Adrenal gland (tissue), 12 donors: ENCODE data around the gene SH3BP5L. TPM values are rescaled to one million over a fixed set of nuclear protein-coding genes. Genes with fewer than 3 reads are reported as not detected.
A peak's percentile ranks its signal among the peaks of the same experiment; 100 is the strongest.

Source experiments
- DNase-seq, 7 donors: peaks; one replicate each; pipeline ENCODE4 v3.0.0-alpha.2; 2019 to 2020
- H3K27ac ChIP-seq, 5 donors: fragments of 200-600 bp; sonication (generic) in 4 of 5; 1 replicate in 3 of 5; 2 replicates in 2 of 5; pipeline versions ENCODE4 v1.5.1 to v1.8.0; 2016 to 2020; ENCODE audit warnings: mild to moderate bottlenecking in 1 of 5
- H3K27me3 ChIP-seq: fragments of 200-600 bp; 2 replicates; pipeline ENCODE4 v1.8.0; 2021
- H3K36me3 ChIP-seq, 2 donors: fragments of 200-600 bp; replicated peaks in 1 of 2; 1 replicate in 1 of 2; 2 replicates in 1 of 2; pipeline versions ENCODE4 v1.5.1 to v1.8.0; 2018 to 2022
- H3K4me1 ChIP-seq, 2 donors: fragments of 200-600 bp; replicated peaks in 1 of 2; 1 replicate in 1 of 2; 2 replicates in 1 of 2; pipeline versions ENCODE4 v1.5.1 to v1.8.0; 2018 to 2021
- H3K4me3 ChIP-seq, 4 donors: fragments of 200-600 bp; sonication (generic) in 3 of 4; one replicate each; pipeline ENCODE4 v1.5.1; 2016 to 2018
- H3K9me3 ChIP-seq, 3 donors: fragments of 200-600 bp; sonication (generic) in 1 of 3; replicated peaks in 1 of 3; 1 replicate in 2 of 3; 2 replicates in 1 of 3; pipeline versions ENCODE4 v1.5.1 to v1.8.0; 2016 to 2021
- CTCF ChIP-seq, 6 experiments: fragments of 450-650 bp in 4 of 6; fragments of 200-600 bp in 2 of 6; sonication (generic) in 1 of 6; IDR thresholded peaks; 1 replicate in 5 of 6; 2 replicates in 1 of 6; pipeline versions ENCODE4 v1.5.1 to v1.8.0; 2016 to 2021; ENCODE audit warnings: antibody characterized with exemption in 6 of 6, mild to moderate bottlenecking in 2 of 6, moderate library complexity in 1 of 6
- POLR2A ChIP-seq, 2 donors: fragments of 450-650 bp; IDR thresholded peaks; one replicate each; pipeline ENCODE4 v1.6.1; 2017; ENCODE audit warnings: antibody characterized with exemption in 2 of 2, mild to moderate bottlenecking in 2 of 2, moderate library complexity in 1 of 2
- WGBS, 4 donors: extraction: QIAGEN DNeasy Blood & Tissue Kit in 2 of 4; methylation state at CpG; one replicate each; pipeline versions ENCODE4 v1.1.5 to v1.1.7; 2013 to 2017; 5-methylcytosine and 5-hydroxymethylcytosine counted together
- intact Hi-C, 2 donors: fragments of 100-400 bp; cut with DNase I; formaldehyde crosslinking; loops; one replicate each; pipeline versions ENCODE4 v1.14.1 to v1.15.0; 2022 to 2023
- polyA plus RNA-seq, 3 donors: library from polyadenylated mRNA; stranded (reverse); fragments of 200-250 nt in 2 of 3; fragments of 350-450 nt in 1 of 3; fragmentation: Illumina TruSeq in 1 of 3; extraction: RNeasy Lipid Tissue Mini Kit (QIAGEN cat#74804) in 1 of 3; gene quantifications; one replicate each; pipeline ENCODE4 v1.2.3, GENCODE V29; 2013 to 2014
- total RNA-seq, 9 donors: library from RNA; depleted of rRNA in 4 of 9; stranded (reverse); fragments of >200 nt in 4 of 9; fragments of 120-200 nt in 1 of 9; fragmentation: NEBNext Ultra II Directional in 1 of 9; extraction: Animal tissue kit (Norgen Biotek cat#: 25700) in 1 of 9; gene quantifications; one replicate each; pipeline versions ENCODE4 v1.1.0 to v1.2.4, GENCODE V29; 2013 to 2023
- donor health status: healthy with polysubstance abuse.
- donor health status: Bipolar disorder and iron deficiency.
- donor health status: DM: yes; HTN: yes; CAD: no.
- donor health status: DM: no; HTN: no; CAD: no.
- donor health status: DM: no; HTN: no; CAD: no.
- donor health status: DM: yes; HTN: yes; CAD: no.

The SH3BP5L gene
- total and polyA plus RNA-seq, 12 donors, result 15.4 to 36.9 (median 26.5) TPM

- 92 to 96% (median 94%) methylated on average over 8 of the region's 8 CpGs for WGBS, 4 donors
- intact Hi-C loops, result no loop called here
- Histone ChIP-seq H3K27me3 (no peaks in the 10 kb centered on the region), H3K27ac (no peak overlapping the region), H3K36me3 (peaks cover 0 to 63% of the 10 kb centered on the region in 2 donors), H3K4me1 (no peaks in the 10 kb centered on the region), H3K4me3 (no peak overlapping the region), H3K9me3 (no peaks in the 10 kb centered on the region)
- TF ChIP-seq CTCF (IDR thresholded peaks at IDR 0.05) (no peak), POLR2A (IDR thresholded peaks at IDR 0.05) (no peak)
- no peak for DNase-seq
Measured at GRCh38 chr1:248848602-248849001, 22.9 kb upstream of the SH3BP5L start.

GRCh38 chr1:248847956-248848561 is 22.3 kb upstream of the SH3BP5L start:
- intact Hi-C loops, result no loop called here
- Histone ChIP-seq H3K4me3 (no peak overlapping the region), H3K9me3 (no peaks in the 10 kb centered on the region), H3K4me1 (no peaks in the 10 kb centered on the region), H3K27me3 (no peaks in the 10 kb centered on the region), H3K27ac (no peak overlapping the region), H3K36me3 (peaks cover 0 to 60% of the 10 kb centered on the region in 2 donors)
- 94 to 96% (median 95%) methylated on average over 23 to 72 of the region's 72 CpGs for whole genome bisulfite sequencing, 4 donors
- peak in 2 of 7 donors; percentile 18 to 51 for DNase-seq
- TF ChIP-seq CTCF (IDR thresholded peaks at IDR 0.05), result no peak
- TF ChIP-seq POLR2A (IDR thresholded peaks at IDR 0.05), result no peak

GRCh38 chr1:248847181-248847955 is 21.7 kb upstream of the SH3BP5L start:
- H3K27ac ChIP-seq, result no peak overlapping the region
- H3K27me3 ChIP-seq, result no peaks in the 10 kb centered on the region
- 92 to 94% (median 93%) methylated on average over 45 to 76 of the region's 76 CpGs for WGBS, 4 donors
- intact Hi-C loops, result no loop called here
- H3K4me1 ChIP-seq, result no peaks in the 10 kb centered on the region
- no peak overlapping the region for H3K4me3 ChIP-seq
- no peak for TF ChIP-seq CTCF (IDR thresholded peaks at IDR 0.05)
- TF ChIP-seq POLR2A (IDR thresholded peaks at IDR 0.05), result no peak
- H3K36me3 ChIP-seq, result peaks cover 0 to 60% of the 10 kb centered on the region in 2 donors
- DNase-seq, result peak in 2 of 7 donors; percentile 16 to 50
- H3K9me3 ChIP-seq, result no peaks in the 10 kb centered on the region

DNA sequence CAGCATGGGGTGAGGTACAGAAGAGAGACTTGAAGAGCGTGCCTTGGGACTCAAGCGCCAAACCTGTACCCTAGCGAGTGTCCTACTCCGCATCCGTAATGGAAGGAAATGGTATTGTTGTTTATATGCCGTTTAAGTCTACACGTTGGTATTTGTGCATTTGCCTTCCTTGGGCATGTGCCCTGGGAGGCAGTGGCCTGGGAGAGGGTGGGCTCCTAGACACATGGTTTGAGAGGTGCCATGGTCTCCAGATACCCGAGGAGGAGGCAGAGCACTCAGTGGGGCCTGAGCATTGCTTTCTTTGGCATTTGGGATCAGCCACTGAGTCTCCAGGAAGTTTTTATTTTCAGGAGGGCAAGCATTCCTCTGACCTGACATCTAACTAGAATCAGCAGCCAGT is 18.8 kb upstream of the SH3BP5L start:
- Histone ChIP-seq H3K27me3 (no peaks in the 10 kb centered on the region), H3K4me1 (peaks cover 0 to 7% of the 10 kb centered on the region in 2 donors), H3K27ac (no peak overlapping the region), H3K36me3 (peaks cover 0 to 50% of the 10 kb centered on the region in 2 donors), H3K4me3 (no peak overlapping the region), H3K9me3 (no peaks in the 10 kb centered on the region)
- TF ChIP-seq POLR2A (IDR thresholded peaks at IDR 0.05), result no peak
- no peak for TF ChIP-seq CTCF (IDR thresholded peaks at IDR 0.05)
- intact Hi-C loops, result no loop called here
- no peak for DNase-seq
- 85 to 94% (median 91%) methylated on average over 8 of the region's 8 CpGs for whole genome bisulfite sequencing, 4 donors
